GM12873 (cell line): ENCODE data around the gene BCAS1.

Experiments
- TF ChIP-seq, protein P1 (sequence below): IDR thresholded peaks from 2 replicates; pipeline ENCODE4 v1.5.1; 2012; ENCODE audit warnings: low read depth, mild to moderate bottlenecking, moderate library complexity, low read length, control low read depth; ENCODE audit not compliant: insufficient read depth; ENCODE audit errors: missing control alignments

BCAS1 gene

DNA sequence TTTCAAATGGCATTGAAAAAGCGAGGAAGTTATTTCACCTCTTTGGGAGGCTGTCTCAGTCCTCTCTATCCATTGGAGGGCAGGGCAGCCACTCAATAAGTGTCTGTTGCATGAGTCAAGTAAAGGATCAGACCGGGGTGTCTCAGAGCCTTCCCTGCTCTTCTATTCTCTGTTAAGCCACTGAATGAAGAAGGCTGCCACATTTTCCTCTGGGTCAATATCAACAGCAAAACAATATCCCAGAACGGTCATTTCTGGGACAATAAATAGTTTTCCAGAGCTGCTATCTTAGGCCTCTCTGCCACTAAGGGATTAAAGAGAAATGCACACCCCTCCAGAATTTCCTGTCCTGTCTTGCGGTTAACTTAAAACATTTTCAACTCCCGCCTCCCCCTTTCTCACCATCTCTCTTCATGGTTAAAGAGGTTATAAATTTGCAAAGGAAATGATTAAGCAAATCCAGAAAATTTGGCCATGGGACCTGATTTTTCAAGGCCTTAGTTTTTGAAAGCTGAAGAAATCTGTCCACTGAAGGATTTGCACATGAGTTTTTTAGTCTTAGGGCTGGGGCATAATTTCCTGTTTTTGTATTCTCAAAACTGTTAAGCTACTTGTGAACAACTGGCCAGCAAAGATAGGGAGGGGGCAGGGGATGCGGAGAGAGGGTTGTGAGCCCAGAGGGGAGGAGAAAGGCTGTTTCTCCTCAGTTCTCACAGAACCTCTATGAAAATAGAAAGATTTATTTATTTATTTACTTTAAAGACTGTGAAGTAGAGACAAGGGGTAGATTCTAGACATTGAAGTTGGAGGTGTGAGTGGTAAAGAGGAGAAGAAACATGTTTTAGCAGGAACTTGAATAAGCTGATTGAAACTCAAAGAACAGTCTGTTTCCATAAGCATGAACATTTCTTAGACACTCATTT, 135.7 kb downstream of the BCAS1 start:
- TF ChIP-seq, protein P1, sequence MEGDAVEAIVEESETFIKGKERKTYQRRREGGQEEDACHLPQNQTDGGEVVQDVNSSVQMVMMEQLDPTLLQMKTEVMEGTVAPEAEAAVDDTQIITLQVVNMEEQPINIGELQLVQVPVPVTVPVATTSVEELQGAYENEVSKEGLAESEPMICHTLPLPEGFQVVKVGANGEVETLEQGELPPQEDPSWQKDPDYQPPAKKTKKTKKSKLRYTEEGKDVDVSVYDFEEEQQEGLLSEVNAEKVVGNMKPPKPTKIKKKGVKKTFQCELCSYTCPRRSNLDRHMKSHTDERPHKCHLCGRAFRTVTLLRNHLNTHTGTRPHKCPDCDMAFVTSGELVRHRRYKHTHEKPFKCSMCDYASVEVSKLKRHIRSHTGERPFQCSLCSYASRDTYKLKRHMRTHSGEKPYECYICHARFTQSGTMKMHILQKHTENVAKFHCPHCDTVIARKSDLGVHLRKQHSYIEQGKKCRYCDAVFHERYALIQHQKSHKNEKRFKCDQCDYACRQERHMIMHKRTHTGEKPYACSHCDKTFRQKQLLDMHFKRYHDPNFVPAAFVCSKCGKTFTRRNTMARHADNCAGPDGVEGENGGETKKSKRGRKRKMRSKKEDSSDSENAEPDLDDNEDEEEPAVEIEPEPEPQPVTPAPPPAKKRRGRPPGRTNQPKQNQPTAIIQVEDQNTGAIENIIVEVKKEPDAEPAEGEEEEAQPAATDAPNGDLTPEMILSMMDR: no peak

DNA sequence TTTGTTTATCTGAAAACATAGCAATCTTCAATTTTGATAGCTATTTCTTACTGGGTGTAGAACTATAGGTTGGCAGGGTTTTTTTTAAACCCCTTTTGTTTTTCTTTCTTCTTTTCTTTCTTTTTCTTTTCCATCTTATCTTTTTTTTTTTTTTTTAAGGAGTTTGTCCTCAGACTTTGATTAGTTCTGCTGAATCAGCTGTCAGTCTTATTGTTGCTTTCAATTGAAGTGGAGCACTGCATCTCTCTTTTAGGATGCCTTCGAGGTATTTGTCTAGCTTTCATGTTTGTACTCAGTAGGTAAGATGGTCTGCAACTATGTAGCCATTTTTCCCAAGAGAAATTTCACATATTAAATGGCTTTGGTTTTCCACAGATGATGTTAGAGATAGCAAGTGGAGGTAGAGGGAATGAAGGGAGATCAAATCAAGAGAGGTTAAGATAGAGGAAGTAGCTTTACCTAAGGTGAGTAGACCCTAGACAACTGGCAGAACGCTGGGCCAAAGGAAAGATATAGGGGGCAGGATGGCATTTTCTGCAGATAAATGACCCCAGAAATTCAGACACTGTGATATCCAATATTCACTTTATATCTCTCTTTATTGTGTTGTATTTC, 137.1 kb downstream of the BCAS1 start:
- TF ChIP-seq, protein P1: no peak

DNA sequence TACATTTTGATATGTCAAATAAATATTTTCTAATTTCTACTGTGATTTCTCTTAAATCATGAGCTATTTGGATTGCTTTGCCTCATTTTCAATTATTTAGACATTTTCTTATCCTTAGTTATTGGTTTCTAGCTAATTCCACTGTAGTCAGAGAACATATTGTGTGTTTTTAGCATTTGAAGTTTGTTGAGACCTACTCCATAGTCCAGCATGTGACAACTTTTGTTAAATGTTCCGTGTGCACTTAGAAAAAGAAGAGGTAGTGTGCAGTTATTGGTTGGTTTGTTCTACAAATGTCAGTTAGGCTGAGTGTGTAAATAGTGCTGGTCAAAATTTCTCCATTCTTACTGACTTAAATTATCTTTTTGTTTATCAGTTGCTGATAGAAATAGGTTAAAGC, 138.8 kb downstream of the BCAS1 start:
- TF ChIP-seq, protein P1: no peak

DNA sequence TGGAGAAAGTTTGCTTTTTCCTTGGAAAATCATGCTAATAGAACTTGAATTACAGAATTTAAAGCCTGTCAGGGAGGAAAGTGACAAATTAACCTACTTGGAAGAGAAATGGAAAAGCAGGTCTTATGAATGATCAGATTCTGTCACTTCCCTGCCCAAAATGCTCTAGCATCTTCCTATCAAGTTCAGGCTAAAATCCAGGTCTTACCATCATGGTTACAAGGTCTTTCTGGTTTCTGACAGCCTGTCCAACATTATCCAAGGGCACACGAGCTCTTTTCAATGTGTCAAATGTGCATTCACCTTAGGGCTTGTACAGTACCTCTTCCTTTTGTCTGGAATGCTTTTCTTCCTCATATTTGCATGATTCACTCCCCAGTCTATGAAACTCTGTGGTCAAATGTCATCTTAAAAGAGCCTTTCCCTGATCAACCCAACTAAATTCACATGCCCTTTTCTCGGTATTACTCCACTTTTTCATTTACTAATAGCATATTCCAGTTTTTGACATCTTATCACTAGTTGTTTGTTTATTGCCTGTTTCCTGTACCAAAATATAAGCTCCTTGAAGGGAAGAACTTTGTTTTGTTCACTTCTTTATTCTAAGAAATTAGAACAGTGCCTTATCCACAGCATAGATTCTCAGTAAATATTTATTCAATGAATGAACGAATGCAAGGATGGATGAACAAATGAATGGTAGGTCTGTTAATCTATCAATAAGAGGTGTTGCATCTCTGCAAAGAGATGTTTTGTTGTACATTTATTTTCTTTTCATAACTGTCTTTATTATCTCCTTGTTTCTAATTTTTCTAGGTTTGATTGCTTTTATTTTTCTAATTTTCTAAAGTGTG, 139.5 kb downstream of the BCAS1 start:
- TF ChIP-seq, protein P1: no peak

DNA sequence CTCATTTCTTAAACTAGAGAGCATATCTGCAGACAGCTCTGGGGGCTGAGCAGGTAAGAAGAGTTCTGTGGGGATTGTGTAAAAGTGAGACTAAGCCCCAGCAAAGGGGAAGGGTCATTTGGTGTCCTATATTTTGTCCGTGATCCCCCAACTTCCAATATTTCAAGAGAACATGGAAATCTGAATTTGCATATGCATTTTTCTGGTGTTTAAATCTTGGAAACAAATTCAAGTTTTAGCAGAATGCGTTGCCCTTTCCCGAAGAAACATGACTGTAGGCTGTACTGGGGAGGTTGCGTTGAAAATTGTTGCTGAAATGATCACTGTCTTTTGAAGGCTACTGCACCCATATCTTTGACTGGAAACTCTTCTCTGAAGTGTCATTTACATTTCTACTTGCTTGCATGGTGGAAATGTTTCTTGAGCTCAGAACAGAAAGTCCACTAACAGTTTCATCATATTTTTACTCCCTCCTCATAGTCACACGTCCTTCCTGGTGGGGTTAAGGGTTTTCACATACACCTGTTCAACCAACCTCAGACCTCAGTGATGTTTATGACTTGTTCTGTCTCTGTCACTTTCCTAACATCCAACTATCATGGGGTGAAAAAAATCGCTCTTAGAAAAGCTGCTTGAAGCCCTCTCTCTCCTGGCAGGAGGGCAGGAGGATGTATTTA, 140.3 kb downstream of the BCAS1 start:
- TF ChIP-seq, protein P1: no peak

DNA sequence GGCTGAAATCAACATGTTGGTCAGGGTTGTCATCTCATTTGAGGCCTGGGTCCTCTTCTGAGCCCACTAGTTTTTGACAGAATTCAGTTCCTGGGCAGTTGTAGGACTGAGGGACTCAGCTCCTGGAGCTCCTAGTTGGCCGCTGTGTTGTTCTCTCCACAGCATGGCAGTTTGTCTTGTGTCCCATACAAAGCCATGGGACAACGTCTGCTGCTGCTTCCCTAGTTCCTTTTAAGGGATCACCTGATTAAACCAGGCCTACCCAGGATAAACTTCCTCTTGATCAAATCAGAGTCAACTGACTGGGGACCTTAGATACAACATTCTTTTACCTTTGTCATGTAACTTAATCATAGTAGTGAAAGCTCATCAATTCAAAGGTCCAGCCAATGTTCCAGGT, 141.0 kb downstream of the BCAS1 start:
- TF ChIP-seq, protein P1: no peak

DNA sequence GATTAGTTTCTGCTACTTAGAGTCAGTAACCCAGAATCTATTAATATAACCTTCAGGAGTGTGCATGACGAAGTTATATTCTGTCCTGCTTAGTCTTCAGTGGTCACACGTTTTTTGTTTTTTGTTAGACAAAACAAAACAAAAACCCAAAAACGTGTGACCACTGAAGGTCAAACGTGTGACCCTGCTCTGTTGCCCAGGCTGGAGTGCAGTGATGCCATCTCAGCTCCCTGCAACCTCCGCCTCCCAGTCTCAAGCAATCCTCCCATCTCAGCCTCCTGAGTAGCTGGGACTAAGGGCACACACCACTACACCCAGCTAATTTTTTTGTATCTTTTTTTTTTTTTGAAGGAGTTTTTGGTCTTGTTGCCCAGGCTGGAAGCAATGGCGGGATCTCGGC, 142.4 kb downstream of the BCAS1 start:
- TF ChIP-seq, protein P1: no peak
